HUES64 (cell line): ENCODE measurements around the gene SOCS7.

Experiments used
- H3K27ac ChIP-seq: 2 replicates; pipeline ENCODE4 v1.7.0; 2013; ENCODE audit warnings: low read depth, low read length, inconsistent platforms
- H3K27me3 ChIP-seq: 2 replicates; pipeline ENCODE4 v1.6.1; 2013; ENCODE audit warnings: mild to moderate bottlenecking, low read length; ENCODE audit not compliant: insufficient read depth
- H3K36me3 ChIP-seq: 2 replicates; pipeline ENCODE4 v1.6.1; 2013; ENCODE audit warnings: mild to moderate bottlenecking, low read length; ENCODE audit not compliant: insufficient read depth
- H3K4me1 ChIP-seq: 2 replicates; pipeline ENCODE4 v1.6.1; 2013; ENCODE audit warnings: mild to moderate bottlenecking, low read length, moderate library complexity; ENCODE audit not compliant: insufficient read depth
- H3K4me3 ChIP-seq: 2 replicates; pipeline ENCODE4 v1.5.1; 2013; ENCODE audit warnings: mild to moderate bottlenecking, low read length, moderate library complexity
- H3K9ac ChIP-seq: 2 replicates; pipeline ENCODE4 v1.6.1; 2013; ENCODE audit warnings: mild to moderate bottlenecking, low read depth, low read length
- H3K9me3 ChIP-seq: 2 replicates; pipeline ENCODE4 v1.6.1; 2013; ENCODE audit warnings: low read depth, low read length; ENCODE audit not compliant: insufficient read depth
- WGBS: fragments of 150-250, 120-280 bp; methylation state at CpG from one replicate; pipeline ENCODE4 v1.1.7; 2013; ENCODE audit warnings: missing lambda C conversion rate; 5-methylcytosine and 5-hydroxymethylcytosine counted together

Gene SOCS7

DNA sequence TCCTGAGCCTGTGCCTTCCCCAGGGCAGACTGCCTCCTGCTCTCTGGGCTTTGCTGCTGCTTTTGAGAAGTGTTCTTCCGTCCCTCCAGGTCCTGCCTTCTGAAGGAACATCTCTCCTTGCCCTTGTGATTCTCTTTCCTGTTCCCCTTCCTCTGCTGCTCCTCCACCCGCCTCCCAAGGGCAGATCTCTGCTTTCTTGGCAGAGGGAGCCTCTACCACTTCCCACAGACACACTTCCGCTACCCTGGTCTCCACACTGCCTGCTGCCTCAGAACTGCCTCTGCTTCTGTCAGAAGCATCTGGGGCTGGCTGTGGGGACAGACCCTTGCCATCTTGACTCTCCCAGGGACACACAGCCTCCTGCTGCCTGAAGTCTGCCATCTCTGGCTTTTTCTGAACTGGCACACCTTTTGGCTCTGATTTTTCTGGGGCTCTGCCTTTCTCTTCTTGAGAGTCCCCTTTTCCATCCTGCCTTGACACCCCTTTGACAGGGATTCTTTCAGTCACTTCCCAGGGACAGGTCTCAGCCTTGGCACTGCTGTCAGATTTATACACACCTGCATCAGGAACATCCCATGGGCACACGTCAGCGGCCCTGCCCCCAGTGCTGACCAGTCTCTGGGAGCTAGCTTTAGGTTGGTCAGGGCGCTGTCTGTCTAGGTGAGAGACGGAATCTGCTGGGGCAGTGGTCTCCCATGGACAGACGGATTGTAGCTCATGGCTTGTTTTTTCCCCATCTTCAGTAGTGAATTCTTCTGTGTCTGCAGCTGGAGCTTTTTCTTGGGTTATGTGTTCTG, 24.4 kb upstream of the SOCS7 start:
- Histone ChIP-seq H3K36me3 (peaks cover 19% of the 10 kb centered on the region), H3K27me3 (no peaks in the 10 kb centered on the region), H3K9ac (no peak overlapping the region), H3K4me1 (peaks cover 19% of the 10 kb centered on the region), H3K4me3 (no peak overlapping the region), H3K9me3 (no peaks in the 10 kb centered on the region), H3K27ac (no peak overlapping the region)
- WGBS = 92% methylated on average over 8 of the region's 8 CpGs

GRCh38 chr17:38327936-38328335, 23.7 kb upstream of the SOCS7 start:
- Histone ChIP-seq H3K9ac (no peak overlapping the region), H3K27me3 (no peaks in the 10 kb centered on the region), H3K4me3 (no peak overlapping the region), H3K4me1 (peaks cover 19% of the 10 kb centered on the region), H3K36me3 (peaks cover 13% of the 10 kb centered on the region), H3K27ac (no peak overlapping the region), H3K9me3 (no peaks in the 10 kb centered on the region)
- WGBS = 86% methylated on average over 1 of the region's 1 CpG

DNA sequence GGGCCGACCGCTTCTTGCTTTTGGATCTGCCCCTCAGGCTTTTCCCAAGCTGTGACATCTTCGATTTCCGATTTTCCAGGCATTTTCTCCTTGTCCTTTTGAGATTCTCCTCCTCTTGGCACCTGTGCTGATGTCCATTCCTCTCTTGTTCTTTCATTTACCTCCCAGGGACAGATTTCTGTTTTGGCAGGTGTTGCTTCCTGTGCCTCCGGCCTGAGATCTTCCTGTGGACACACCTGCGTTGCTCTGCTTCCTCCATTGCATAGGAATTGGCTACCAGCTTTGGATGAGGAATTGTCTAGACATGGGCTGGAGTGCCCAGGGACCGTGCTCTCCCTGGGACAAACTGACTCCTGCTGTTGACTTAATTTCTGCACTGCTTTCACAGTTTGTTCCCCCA, 23.0 kb upstream of the SOCS7 start:
- Histone ChIP-seq H3K27me3 (no peaks in the 10 kb centered on the region), H3K27ac (no peak overlapping the region), H3K4me3 (no peak overlapping the region), H3K9me3 (no peaks in the 10 kb centered on the region), H3K36me3 (peaks cover 7% of the 10 kb centered on the region), H3K9ac (no peak overlapping the region), H3K4me1 (peaks cover 19% of the 10 kb centered on the region)
- WGBS = 91% methylated on average over 7 of the region's 7 CpGs

DNA sequence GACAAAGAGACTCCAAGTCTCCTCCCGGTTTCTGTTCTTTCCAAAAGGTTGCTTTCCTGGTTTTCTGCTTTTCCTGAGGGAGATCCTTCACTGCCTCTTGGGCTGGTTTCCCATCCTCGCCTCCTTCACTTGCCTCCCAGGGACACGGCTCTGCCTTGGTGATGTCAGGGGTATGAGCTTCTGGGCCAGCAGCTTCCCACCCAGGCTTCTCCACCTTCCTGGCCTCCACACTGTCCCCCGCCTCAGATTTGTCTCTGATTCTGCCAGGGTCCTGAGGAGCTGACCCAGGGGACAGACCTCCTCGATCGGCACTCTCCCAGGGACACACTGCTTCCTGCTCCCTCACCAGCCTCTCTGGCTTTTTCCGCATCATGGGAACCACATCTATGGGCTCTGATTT, 22.4 kb upstream of the SOCS7 start:
- WGBS = 87% methylated on average over 7 of the region's 7 CpGs
- Histone ChIP-seq H3K27me3 (no peaks in the 10 kb centered on the region), H3K9ac (no peak overlapping the region), H3K4me1 (peaks cover 14% of the 10 kb centered on the region), H3K9me3 (no peaks in the 10 kb centered on the region), H3K27ac (no peak overlapping the region), H3K4me3 (no peak overlapping the region), H3K36me3 (0 out of 2 replicates have a peak, but pooled peaks cover under 1% of the 10 kb centered on the region)

DNA sequence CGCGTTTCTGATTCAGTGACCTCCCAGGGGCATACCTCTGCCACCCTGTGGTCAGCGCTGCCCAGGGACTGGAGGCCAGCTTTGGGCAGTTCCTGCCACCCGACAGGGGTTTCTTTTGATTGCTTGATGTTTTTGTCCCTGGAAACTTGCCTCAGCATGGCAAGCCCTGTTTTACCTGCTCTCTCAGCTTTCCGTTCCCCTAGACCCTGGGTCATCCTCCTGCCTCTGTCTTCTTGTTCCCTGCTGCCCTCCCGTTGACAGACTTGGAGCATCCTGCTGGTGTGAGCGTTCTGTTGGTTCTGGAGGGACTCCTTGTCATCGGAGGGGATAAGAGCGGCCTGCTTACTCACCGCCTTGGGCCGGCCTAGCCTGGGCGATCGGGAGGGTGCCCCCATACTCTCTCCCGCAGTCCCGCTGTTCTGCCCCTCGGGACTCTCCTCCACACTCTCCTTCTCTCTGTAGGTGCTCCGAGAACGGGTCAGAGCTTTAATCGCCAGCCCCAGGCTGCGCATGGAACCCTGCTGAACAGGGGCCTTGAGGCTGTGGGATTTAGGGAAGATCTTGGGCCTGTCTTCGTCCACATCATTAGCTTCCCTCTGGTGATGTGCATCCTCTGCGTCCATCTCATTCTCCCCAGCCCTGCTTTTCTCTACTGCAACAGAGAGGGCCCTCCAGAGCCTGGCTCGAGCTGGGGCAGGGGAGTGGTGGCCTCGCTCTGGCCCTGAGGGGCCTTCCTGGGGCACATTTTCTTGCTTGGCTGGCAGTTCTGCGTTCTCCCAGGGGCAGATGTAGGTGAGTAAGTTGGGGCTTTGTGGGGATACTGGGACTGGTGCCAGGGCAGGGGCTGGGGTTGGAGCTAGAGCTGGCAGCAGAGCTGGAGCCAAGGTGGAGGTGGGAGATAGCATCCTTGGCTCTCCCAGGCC, 21.6 kb upstream of the SOCS7 start:
- Histone ChIP-seq H3K36me3 (no peaks in the 10 kb centered on the region), H3K27me3 (no peaks in the 10 kb centered on the region)

DNA sequence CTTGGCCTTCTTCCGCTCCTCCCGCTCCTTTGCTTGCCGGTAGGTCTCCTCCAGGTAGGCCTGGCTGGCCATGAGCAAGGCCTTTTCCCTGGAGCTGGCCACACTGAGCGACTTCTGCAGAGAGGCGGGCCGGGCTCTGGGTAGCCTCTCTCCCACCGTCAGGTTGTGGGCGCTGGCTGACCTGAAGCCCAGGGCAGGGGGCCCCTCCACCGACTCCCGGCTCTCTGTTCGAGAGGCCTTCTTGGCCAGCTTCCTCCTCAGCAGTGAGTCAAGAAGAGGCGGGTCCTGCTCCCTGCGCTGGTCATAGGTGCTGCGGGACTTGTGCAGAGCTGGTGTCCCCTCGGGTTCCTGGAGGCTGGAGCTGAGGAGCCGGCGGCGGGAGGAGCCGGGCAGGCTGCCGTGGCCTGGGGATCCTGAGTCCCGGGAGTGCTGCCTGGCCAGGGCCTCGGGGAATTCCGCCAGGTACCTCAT, 20.7 kb upstream of the SOCS7 start:
- H3K9ac ChIP-seq = no peak overlapping the region
- no peak overlapping the region for H3K4me3 ChIP-seq
- no peaks in the 10 kb centered on the region for H3K36me3 ChIP-seq
- no peaks in the 10 kb centered on the region for H3K9me3 ChIP-seq
- H3K4me1 ChIP-seq = no peaks in the 10 kb centered on the region
- no peaks in the 10 kb centered on the region for H3K27me3 ChIP-seq
- no peak overlapping the region for H3K27ac ChIP-seq
- 91% methylated on average over 23 of the region's 23 CpGs for WGBS

More for the DNA sequence above, 21.6 kb upstream of the SOCS7 start:
- H3K9ac ChIP-seq = no peak overlapping the region
- no peak overlapping the region for H3K4me3 ChIP-seq
- H3K9me3 ChIP-seq = no peaks in the 10 kb centered on the region
- peaks cover 7% of the 10 kb centered on the region for H3K4me1 ChIP-seq
- H3K27ac ChIP-seq = no peak overlapping the region
- 92% methylated on average over 25 of the region's 25 CpGs for WGBS

- H3K4me1 ChIP-seq = no peaks in the 10 kb centered on the region
- whole genome bisulfite sequencing = 92% methylated on average over 7 of the region's 7 CpGs
- H3K9ac ChIP-seq = no peak overlapping the region
- no peaks in the 10 kb centered on the region for H3K36me3 ChIP-seq
- H3K27me3 ChIP-seq = no peaks in the 10 kb centered on the region
- no peaks in the 10 kb centered on the region for H3K9me3 ChIP-seq
- no peak overlapping the region for H3K27ac ChIP-seq
- no peak overlapping the region for H3K4me3 ChIP-seq
Observed at GRCh38 chr17:38332735-38333134, 18.9 kb upstream of the SOCS7 start.

DNA sequence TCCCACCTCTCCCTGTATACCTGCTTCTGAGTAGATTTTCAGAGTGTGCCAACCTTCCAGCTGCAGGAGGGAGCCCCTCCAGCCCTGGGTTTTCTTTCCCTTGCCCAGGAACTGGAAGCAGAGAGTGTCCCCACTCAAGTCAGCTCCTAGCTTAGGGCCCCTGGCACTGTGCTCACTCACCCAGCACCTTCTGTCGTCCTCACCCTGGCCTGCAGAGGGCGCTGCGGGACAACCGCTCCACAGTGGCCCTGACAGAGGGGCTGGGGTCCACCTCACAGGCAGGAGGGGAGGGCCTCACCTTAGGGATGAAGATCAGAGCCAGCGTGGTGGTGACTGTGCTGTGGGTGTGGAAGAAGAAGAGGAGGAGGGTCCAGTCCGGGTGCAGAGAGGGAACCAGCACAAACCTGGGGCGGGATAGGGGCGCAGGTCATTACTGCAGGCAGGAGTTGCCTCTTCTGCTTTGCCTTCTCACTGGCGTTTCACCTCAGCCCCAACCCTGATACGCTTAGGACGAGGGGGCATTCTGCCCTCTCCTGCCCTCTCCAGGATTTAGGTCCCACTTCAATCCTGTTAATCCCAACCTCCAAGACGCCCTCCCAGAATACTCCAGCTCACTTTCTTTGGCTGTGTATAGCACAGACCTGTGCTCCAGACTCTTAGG, 17.9 kb upstream of the SOCS7 start:
- no peak overlapping the region for H3K27ac ChIP-seq
- no peaks in the 10 kb centered on the region for H3K9me3 ChIP-seq
- no peak overlapping the region; the same call in 1 of the 2 replicates for H3K9ac ChIP-seq
- H3K4me3 ChIP-seq = no peak overlapping the region
- 46% methylated on average over 12 of the region's 12 CpGs for WGBS
- no peaks in the 10 kb centered on the region for H3K4me1 ChIP-seq
- no peaks in the 10 kb centered on the region for H3K36me3 ChIP-seq
- no peaks in the 10 kb centered on the region for H3K27me3 ChIP-seq

- Histone ChIP-seq H3K36me3 (no peaks in the 10 kb centered on the region), H3K9me3 (no peaks in the 10 kb centered on the region), H3K9ac (no peak overlapping the region), H3K4me1 (no peaks in the 10 kb centered on the region), H3K27ac (no peak overlapping the region), H3K4me3 (no peak overlapping the region), H3K27me3 (no peaks in the 10 kb centered on the region)
- WGBS = 92% methylated on average over 30 of the region's 30 CpGs
Observed at GRCh38 chr17:38334480-38335364, 16.9 kb upstream of the SOCS7 start.

GRCh38 chr17:38336838-38337237, 14.8 kb upstream of the SOCS7 start:
- H3K4me3 ChIP-seq = no peak overlapping the region
- no peak overlapping the region for H3K27ac ChIP-seq
- H3K9ac ChIP-seq = no peak overlapping the region
- H3K9me3 ChIP-seq = no peaks in the 10 kb centered on the region
- peaks cover 9% of the 10 kb centered on the region; the same call in 1 of the 2 replicates for H3K4me1 ChIP-seq
- H3K27me3 ChIP-seq = no peaks in the 10 kb centered on the region
- 94% methylated on average over 11 of the region's 11 CpGs for WGBS
- H3K36me3 ChIP-seq = no peaks in the 10 kb centered on the region
